ENCODE results near the gene BMP2K.

Gene BMP2K

DNA sequence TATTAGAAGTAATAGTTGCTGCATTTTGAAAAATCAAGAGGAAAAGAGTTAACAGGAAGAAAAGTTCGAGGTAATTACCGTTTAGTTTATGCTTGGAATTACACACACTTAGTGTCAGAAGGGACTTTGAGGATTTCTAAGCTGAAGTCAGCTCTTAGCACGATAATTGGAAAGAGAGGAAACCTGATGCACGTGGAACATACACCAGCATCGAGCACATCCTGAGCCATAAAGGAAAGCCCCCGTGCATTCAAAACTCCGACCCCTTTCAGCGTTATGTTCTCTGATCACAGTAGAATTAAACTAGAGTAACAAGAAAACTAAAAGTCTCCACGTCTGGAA lies 163.5 kb downstream of the BMP2K start:
- no peak for DNase-seq

DNA sequence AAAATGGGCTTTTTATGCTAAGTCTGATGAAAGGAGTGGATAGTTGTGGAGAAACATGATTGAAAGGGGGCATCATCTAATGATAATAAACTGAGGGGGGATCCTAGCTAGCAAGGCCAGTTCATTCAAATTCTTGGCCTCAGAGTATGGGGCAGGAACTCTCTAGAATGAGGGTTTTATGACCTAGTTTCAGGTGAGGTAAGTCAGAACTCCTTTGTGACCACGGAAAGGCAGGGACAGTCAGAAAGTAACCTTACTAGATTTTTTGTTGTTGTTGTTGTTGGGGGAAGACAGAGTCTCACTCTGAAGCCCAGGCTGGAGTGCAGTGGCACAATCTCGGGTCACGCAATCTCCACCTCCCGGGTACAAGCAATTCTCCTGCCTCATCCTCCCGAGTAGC lies 164.6 kb downstream of the BMP2K start:
- no peak for DNase-seq

DNA sequence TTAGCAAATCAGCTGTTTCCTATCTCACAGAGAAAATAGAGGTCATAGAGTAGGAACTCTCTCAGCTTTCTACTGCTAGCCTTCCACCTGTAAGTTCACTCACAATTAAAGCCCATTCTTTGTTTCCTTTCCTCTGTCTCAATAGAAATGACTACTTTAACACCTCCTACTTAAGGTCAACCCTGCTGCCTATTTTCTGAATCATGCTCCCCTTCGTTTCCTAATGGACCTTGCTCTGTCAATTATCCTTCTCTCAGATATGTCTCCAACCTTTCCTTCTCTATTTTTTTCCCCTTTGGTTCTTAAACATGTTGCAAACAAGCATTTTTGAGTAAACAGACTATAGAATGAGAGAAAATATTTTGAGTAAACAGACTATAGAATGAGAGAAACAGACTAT lies 168.2 kb downstream of the BMP2K start:
- no peak for DNase-seq

DNA sequence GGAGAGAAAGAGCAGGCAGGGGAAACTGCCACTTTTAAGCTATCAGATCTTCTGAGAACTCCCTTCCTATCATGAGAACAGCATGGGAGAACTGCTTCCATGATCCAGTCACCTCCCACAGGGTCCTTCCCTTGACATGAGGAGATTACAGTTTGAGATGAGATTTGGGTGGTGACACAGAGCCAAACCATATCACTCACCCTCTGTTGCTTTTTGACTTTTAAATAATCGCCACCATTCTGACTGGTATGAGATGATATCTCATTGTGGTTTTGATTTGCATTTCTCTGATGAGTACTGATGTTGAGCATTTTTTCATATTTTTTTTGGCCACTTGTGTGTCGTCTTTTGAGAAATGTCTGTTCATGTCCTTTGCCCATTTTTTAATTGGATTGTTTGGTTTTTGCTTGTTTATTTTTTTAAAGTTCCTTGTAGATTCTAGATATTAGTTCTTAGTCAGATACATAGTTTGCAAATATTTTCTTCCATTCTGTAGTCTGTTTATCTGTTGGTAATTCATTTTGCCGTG lies 169.6 kb downstream of the BMP2K start:
- no peak for DNase-seq

DNA sequence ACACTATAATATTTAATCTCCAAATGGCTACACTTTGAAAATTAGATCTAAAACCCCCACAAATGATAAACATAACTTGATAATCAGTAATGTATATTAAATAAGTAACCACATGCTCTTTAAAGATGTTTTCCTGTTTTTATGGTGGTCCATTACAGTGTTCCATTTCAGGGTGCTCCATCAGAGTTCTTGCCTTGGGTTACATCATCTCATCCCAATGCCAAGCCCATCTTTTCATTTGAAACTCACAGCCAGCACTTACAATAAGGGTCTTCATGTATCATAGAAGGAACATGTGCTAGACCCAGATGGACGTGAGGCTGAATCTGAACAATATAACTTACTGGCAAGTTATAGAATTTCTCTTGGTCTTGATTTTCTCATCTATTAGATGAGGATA lies 173.6 kb downstream of the BMP2K start:
- no peak for DNase-seq

DNA sequence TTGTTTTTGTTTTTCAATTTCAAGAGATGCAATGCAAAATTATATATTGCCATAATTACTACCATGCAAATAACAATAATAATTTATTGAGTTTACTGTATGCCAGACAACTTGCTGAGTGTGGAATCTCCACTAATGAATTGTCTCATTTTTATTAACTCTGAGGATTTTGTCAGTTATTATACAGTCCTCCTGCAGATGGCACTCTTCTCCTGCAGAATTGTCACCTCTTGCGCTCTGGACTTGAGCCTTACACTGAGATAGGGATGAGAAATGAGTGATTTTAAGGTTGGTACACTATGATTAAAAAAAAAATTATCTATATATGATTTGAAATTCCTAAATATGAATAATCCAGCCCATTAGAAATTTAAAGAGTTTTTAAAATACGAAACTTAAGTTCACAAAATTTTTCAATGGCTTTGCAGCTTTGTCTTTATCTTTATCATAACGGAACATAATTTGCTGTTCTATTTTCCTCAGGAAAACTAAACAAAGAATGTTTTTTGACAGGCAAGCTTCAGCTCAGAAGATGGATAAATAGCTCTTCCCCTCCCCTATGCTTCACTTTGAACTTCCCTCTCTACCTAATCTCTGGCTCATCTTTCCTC lies 175.8 kb downstream of the BMP2K start:
- DNase-seq, result peak in 1 of 2 donors; percentile 26

DNA sequence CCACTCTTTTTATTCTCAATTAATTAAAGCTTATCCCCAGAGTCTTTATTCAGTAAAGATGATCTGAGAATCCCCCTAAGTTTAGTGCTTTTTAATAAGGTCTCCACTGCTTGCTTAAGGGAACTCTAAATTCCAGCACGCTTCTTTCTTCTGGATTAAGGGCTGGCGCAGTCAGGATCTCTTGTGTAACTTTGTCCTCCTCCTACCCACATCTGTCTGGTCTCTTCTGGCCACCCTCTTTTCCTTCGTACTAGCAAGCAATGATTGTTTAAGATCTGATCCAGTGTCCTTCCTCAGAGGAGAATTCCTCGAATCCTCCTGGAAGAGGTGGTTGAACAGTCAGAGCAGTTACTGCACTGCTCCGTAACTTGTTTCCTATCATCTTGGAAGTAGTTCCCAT lies 177.1 kb downstream of the BMP2K start:
- no peak for DNase-seq

DNA sequence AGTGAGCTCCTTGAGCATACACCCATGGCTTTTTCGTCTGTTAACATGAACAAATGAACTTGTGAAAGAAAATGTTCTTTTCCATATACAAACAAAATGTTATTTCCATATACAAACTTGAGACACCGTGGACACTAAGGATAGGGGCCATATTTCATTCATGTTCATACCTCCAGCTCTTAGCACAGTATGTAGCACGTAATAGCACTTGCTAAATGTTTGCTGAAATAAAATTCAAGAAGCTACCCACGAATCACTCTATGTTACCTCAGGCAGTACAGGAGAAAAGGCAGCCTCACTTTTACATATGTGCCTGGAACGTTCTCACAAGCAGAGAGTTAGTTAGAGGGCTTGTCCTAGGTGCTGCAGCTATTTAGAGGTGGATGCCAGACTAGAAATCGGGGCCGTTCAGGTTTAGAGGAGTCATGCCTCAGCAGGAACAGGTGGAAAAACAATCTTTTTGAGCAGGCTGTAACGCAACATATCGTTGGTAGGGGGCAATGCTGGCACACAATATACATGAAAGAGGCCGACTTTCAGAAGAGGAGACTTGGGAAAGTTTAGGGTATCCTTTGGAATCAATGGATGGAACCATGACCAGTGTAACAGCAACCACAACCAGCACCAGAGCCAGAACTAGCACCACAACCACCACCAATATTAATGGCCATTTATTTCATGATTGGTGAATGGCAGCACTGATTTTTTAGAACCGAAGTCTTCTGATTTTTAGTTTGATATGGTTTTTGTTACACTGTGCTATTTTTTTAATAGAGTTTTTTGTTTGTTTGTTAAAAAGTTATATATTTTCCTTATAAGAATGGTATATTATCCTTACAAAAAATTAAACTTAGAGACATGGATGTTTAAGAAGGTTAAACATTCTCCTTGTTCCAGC lies 177.9 kb downstream of the BMP2K start:
- no peak for DNase-seq

DNA sequence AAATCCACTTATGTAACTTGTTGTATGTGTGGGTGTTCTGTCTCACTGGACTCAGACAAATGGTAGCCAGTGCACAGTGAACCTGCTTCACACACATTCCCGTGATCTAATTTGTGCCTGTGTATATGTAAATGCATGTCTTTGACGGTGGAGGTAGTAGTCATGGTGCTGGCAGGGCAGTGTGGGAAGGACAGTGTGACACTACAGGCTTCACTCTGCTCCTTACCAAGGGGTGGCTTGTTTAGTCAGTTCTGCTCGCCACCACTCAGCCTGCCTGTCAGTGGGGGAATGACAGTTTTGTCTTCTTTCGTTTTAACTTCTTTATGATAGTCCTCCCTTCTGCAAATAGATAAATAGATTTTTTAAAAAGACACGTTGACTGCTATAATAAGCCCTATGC lies 180.8 kb downstream of the BMP2K start:
- no peak for DNase-seq

DNA sequence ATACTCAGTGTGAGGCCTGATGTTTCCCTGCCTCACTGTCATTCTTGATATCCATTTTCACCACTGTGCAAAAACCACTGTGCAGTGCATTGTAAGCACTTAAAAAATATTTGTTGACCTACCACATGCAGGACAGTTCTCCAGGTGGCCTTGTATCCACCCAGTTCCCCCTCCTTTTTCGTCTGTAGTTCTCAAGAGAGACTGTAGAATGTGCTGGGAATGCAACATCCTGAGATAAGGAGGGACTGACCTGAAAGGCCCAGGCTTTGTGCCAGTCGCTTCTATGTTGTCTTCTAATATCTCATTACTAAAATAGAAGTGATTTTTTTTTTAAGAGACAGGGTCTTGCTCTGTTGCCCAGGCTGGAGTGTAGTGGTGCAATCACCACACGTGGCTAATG lies 184.8 kb downstream of the BMP2K start:
- DNase-seq, result no peak
